MCF 10A (cell line): ENCODE measurements around the gene PC. TPM values are rescaled to one million over a fixed set of nuclear protein-coding genes. Genes with fewer than 3 reads are reported as not detected.
A peak's percentile ranks its signal among the peaks of the same experiment; 100 is the strongest.

Experiments
- BruUV-seq: library from RNA; stranded (reverse); fragments of 400-500 nt; replicated peaks from 2 replicates; lab custom pipeline; 2021; lab: Mats Ljungman, UMichigan
- CTCF ChIA-PET: fragments of 300-600 bp; sonication (Branson Sonifier 250); formaldehyde crosslinking; extraction: SDS; loops from one replicate; lab custom pipeline; 2021; ENCODE audit warnings: antibody characterized with exemption, inconsistent platforms; lab: Yijun Ruan, JAX
- POLR2A ChIA-PET: fragments of 300-600, 350-650 bp; sonication (Branson Sonifier 250); formaldehyde crosslinking; extraction: SDS; loops from one replicate; lab custom pipeline; 2020; ENCODE audit warnings: antibody characterized with exemption, inconsistent platforms; lab: Yijun Ruan, JAX
- DNase-seq: peaks from one replicate; pipeline ENCODE4 v3.0.0-alpha.2; 2018; ENCODE audit not compliant: unreplicated experiment
- H3K27ac Mint-ChIP-seq: one replicate; pipeline ENCODE4 v1.8.0; 2022; ENCODE audit warnings: mild to moderate bottlenecking, low read depth, mixed read lengths; ENCODE audit not compliant: unreplicated experiment
- H3K27me3 Mint-ChIP-seq: one replicate; pipeline ENCODE4 v1.8.0; 2022; ENCODE audit warnings: mixed read lengths; ENCODE audit not compliant: insufficient read depth, unreplicated experiment
- H3K36me3 Mint-ChIP-seq: one replicate; pipeline ENCODE4 v1.8.0; 2022; ENCODE audit warnings: mild to moderate bottlenecking, moderate library complexity, mixed read lengths; ENCODE audit not compliant: insufficient read depth, unreplicated experiment
- H3K4me1 Mint-ChIP-seq: one replicate; pipeline ENCODE4 v1.8.0; 2022; ENCODE audit warnings: mixed read lengths; ENCODE audit not compliant: insufficient read depth, unreplicated experiment
- H3K4me3 Mint-ChIP-seq: one replicate; pipeline ENCODE4 v1.8.0; 2022; ENCODE audit warnings: mild to moderate bottlenecking, moderate library complexity, mixed read lengths; ENCODE audit not compliant: unreplicated experiment
- H3K9me3 Mint-ChIP-seq: one replicate; pipeline ENCODE4 v1.8.0; 2022; ENCODE audit warnings: mixed read lengths; ENCODE audit not compliant: unreplicated experiment
- CTCF ChIP-seq: fragments of 200-600 bp; IDR thresholded peaks from one replicate; pipeline ENCODE4 v1.8.0; 2022; ENCODE audit warnings: antibody characterized with exemption, mild to moderate bottlenecking; ENCODE audit not compliant: unreplicated experiment
- intact Hi-C: fragments of 100-400 bp; cut with micrococcal nuclease; formaldehyde crosslinking; loops from 2 replicates; pipeline ENCODE4 v1.14.1; 2022
- total RNA-seq: library from RNA; stranded (reverse); gene quantifications from 2 replicates; pipeline ENCODE4 v1.2.3, GENCODE V29; 2022

Gene PC
- total RNA-seq, 1 experiment from 2014 or later = 37.7 TPM

GRCh38 chr11:66840317-66841091 is 117.7 kb downstream of the PC start:
- H3K27me3 Mint-ChIP-seq = no peaks in the 10 kb centered on the region
- no peak overlapping the region for H3K4me3 Mint-ChIP-seq
- H3K9me3 Mint-ChIP-seq = no peaks in the 10 kb centered on the region
- intact Hi-C loops = loop anchor here (5.0 kb wide), 2 partner anchors 117 to 182 kb away; partner anchors contain the start of genes PC and SYT12
- no peak overlapping the region for H3K27ac Mint-ChIP-seq
- CTCF ChIA-PET = interaction anchor here (0.6 to 0.7 kb wide), 3 partner anchors 36 to 129 kb away, joined by 3 to 4 read pairs (median 4); no protein-coding TSS in a partner anchor
- H3K36me3 Mint-ChIP-seq = peaks cover 49% of the 10 kb centered on the region
- no peak for DNase-seq
- POLR2A ChIA-PET = interaction anchor here (0.6 to 1.1 kb wide), 4 partner anchors 32 to 184 kb away, joined by 3 read pairs; no protein-coding TSS in a partner anchor
- peaks cover 35% of the 10 kb centered on the region for H3K4me1 Mint-ChIP-seq
- no TSS peak for BruUV-seq
- no peak for TF ChIP-seq CTCF

- no peaks in the 10 kb centered on the region for H3K9me3 Mint-ChIP-seq
- BruUV-seq = no TSS peak
- intact Hi-C loops = loop anchor here (10.0 kb wide), 1 partner anchor 111 kb away; the partner anchor contains the start of gene SPTBN2
- ChIA-PET CTCF (interaction anchor here (0.6 to 4.3 kb wide), 2 partner anchors 48 to 141 kb away, joined by 6 to 78 read pairs; no protein-coding TSS in a partner anchor), POLR2A (interaction anchor here (0.6 to 1.0 kb wide), 3 partner anchors 48 to 141 kb away, joined by 3 read pairs; no protein-coding TSS in a partner anchor)
- H3K4me3 Mint-ChIP-seq = no peak overlapping the region
- no peaks in the 10 kb centered on the region for H3K27me3 Mint-ChIP-seq
- peak overlapping the region; percentile 23 for H3K27ac Mint-ChIP-seq
- no peak for DNase-seq
- H3K4me1 Mint-ChIP-seq = peaks cover 24% of the 10 kb centered on the region
- peaks cover 38% of the 10 kb centered on the region for H3K36me3 Mint-ChIP-seq
- TF ChIP-seq CTCF = no peak
Observed at GRCh38 chr11:66835768-66836405, 122.3 kb downstream of the PC start.

GRCh38 chr11:66834943-66835342 is 123.2 kb downstream of the PC start:
- CTCF ChIA-PET = interaction anchor here (0.5 to 4.3 kb wide), 10 partner anchors 7 to 140 kb away, joined by 3 to 78 read pairs (median 4); no protein-coding TSS in a partner anchor
- Mint-ChIP-seq H3K4me1 (peaks cover 15% of the 10 kb centered on the region), H3K36me3 (peaks cover 34% of the 10 kb centered on the region), H3K27ac (peak overlapping the region; percentile 23), H3K4me3 (no peak overlapping the region), H3K9me3 (no peaks in the 10 kb centered on the region), H3K27me3 (no peaks in the 10 kb centered on the region)
- intact Hi-C loops = loop anchor here (1.0 to 10.0 kb wide), 3 partner anchors 110 to 427 kb away; partner anchors contain the start of gene SPTBN2
- BruUV-seq = no TSS peak
- DNase-seq = no peak
- TF ChIP-seq CTCF = no peak
- POLR2A ChIA-PET = interaction anchor here (0.6 to 2.4 kb wide), 8 partner anchors 8 to 197 kb away, joined by 3 to 12 read pairs (median 4); partner anchors contain the start of genes RBM4 and RCE1
